H54 (cell line): ENCODE data around the gene ZNF319.

Source experiments
- DNase-seq: peaks from one replicate; pipeline ENCODE4 v3.0.0; 2011; ENCODE audit warnings: low spot score, mixed read lengths; ENCODE audit not compliant: insufficient read length
- FAIRE-seq: peaks from 3 replicates; lab custom pipeline; 2011; peaks lifted over from hg19 to GRCh38; lab: Jason Lieb, UNC
- POLR2A ChIP-seq: IDR thresholded peaks from 2 replicates; pipeline ENCODE4 v1.6.1; 2011; ENCODE audit warnings: low read depth, mild to moderate bottlenecking, low read length

Gene ZNF319

DNA sequence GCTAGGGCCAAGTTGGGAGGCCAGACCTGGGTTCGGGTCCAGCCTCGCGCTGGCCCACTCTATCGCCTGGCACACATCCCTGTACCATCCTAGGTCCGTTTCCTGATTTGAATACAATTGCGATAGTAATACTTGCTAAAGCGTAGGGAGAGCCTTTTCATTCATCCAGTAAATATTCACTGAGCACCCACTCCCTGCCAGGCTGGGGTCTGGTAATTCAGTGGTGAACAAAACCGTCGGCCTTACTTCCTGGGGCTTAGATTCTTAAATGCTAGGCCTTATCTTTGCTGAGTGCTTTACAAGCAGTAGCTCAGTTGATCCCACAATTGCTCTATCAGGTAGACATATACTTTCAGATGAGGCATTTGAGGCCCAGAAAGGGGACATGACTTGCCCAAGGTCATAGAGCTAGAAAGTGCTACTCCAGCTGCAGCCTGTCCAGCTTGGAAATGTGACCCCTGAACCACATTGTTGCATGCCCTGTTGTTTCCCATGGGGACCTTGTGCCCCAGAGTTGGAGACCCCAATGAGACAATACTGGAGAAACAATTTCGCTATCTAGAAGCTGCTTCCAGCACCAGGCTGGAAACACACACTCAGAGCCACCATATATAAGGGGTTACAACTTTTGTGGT is 1.4 kb upstream of the ZNF319 start:
- no peak for DNase-seq
- no peak for FAIRE-seq
- no peak for TF ChIP-seq POLR2A

DNA sequence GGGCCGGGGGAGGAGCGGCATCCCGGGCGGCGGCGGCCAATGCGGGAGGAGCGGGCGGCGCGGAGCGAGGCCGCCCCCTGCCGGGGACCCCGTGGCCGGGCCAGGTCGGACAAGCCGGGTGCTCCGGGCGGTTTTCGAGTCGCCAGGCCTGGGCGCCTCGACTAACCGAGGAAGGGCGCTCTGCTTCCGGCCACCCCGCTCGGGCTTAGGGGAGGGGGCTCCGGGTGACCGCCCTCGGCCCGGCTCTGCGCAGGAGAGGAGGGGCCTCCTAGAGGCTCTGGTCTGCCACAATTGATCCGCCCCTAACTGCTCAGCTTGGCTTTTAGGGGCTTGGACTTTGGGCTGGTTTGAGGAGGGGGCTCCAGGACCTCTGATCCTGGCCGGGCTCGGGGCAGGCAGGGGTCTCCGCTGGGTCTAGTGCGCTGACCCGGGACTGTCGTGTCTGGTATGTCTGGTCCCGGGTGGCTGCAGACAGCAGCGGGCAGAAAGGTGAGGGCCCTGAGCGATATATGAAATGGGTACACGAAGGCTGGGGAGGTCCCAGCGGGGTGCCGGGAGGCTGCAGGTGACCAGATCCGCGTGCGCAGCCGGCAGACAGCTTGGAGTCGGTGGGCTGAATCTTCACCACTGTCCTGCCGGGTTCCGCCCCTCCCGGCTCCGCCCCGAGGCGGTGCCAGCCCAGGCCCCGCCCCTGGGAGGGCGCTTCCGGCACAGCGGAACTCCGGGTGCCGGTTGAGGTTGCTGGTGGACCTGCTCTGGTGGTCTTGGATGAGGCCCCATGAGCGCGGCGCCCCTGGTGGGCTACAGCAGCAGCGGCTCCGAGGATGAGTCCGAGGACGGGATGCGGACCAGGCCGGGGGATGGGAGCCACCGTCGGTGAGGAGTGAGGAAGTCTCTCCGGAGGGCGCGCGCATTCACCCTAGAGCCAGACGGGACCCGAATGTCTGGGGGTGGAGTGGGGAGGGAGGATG is 519 bp upstream of the ZNF319 start, which contains the start of gene USB1:
TSS of gene USB1 (plus strand) at position 702 of the 971 bp plus-strand sequence. CDS start at position 779, 77 bp downstream.
- DNase-seq (peak; percentile 98), FAIRE-seq (peak; percentile 27)

GRCh38 chr16:57999366-57999970 is 1.0 kb downstream of the ZNF319 start:
- DNase-seq (peak; percentile 49), FAIRE-seq (no peak)
- TF ChIP-seq POLR2A: no peak

More for the DNA sequence above, 519 bp upstream of the ZNF319 start, which contains the start of gene USB1:
- TF ChIP-seq POLR2A: peak; percentile 84

DNA sequence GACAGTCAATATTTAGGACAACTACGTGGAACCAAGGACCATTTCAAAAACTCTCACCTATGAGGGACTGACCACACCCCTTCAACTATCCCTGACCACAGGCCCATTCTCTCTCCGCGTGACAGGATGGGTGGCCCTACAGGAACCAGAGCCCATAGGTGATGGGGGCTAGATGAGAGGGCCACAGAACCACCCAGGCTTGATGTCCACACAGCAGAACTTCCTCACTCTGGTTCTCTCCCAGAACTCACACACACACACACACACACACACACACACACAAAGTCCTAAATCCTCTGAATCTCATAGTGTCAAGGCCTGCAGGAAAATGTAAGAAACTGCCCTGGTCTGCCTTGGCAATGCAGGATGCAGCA is 1.5 kb downstream of the ZNF319 start:
- TF ChIP-seq POLR2A: no peak
- FAIRE-seq (no peak), DNase-seq (no peak)

DNA sequence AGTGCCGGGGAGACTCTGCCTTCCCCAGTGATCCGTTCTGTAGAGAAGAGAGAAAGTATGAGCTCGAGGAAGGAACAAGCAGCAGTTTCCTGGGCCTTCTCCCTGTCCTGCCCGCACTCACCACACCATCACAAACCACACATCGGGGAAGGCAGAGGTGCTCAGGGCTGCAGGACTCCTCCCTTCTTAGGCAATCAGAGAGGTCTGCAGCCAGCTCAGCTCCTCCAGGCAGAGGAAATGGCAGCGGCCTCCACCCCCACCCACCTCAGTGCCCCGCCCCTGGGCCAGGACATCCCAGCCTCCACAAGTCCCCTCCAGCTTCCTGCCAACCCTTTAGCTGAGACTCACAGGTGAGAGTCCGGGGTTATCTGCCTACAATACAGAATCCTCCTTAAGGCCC is 2.0 kb downstream of the ZNF319 start:
- peak; percentile 64 for DNase-seq
- no peak for TF ChIP-seq POLR2A
- FAIRE-seq: no peak

- FAIRE-seq (no peak), DNase-seq (no peak)
- no peak for TF ChIP-seq POLR2A
These were observed 2.8 kb downstream of the ZNF319 start for GRCh38 chr16:57997528-57998265.

DNA sequence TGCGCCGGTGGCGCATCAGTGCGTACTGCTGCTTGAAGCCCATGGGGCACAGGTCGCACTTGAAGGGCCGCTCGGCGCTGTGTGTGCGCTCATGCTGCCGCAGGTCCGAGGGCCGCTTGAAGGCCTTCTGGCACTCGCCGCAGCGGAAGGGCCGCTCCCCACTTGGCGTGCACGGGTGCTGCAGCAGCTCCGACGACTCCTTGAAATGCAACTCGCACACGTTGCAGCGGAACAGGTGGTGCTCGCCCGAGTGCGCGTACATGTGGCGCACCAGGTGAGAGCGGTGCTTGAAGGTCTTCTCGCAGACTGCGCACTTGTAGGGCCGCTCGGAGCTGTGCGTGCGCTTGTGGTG is 3.3 kb downstream of the ZNF319 start:
- DNase-seq: no peak
- FAIRE-seq: no peak
- no peak for TF ChIP-seq POLR2A

GRCh38 chr16:57996406-57997175 is 3.9 kb downstream of the ZNF319 start:
- FAIRE-seq (no peak), DNase-seq (no peak)
- no peak for TF ChIP-seq POLR2A

- no peak for DNase-seq
- FAIRE-seq: no peak
- no peak for TF ChIP-seq POLR2A
These were observed 4.6 kb downstream of the ZNF319 start for GRCh38 chr16:57995721-57996405.

DNA sequence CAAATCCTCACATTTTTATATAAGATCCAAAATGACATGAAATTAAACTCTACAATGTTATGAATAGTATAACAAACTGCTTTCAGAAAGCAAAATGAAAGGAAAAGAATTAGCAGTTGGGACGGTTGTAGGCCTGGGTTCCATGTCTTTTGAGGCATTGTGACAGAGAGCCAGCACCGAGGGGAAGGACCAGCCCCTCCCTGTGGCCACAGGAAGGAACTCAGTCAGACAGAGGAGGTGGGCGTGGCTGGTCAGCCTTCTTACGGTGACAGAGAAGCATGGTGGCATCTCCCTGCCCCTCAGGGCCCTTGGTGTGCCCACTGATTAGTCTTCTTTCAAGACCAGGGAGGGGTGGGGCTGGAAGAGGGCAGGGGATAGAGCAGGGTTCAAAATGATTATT is 5.7 kb downstream of the ZNF319 start:
- DNase-seq (peak; percentile 63), FAIRE-seq (no peak)
- no peak for TF ChIP-seq POLR2A

GRCh38 chr16:57994361-57994760 is 6.1 kb downstream of the ZNF319 start:
- TF ChIP-seq POLR2A: no peak
- no peak for FAIRE-seq
- no peak for DNase-seq

GRCh38 chr16:57993897-57994296 is 6.6 kb downstream of the ZNF319 start:
- FAIRE-seq (no peak), DNase-seq (no peak)
- no peak for TF ChIP-seq POLR2A
